Neutrophil (primary cell): ENCODE results near the gene COX6A2.

Experiments
- H3K27ac ChIP-seq: fragments of 200-600 bp; sonication (generic); 2 replicates; pipeline ENCODE4 v1.5.1; 2016; ENCODE audit warnings: mild to moderate bottlenecking, moderate library complexity
- H3K27me3 ChIP-seq: fragments of 200-600 bp; sonication (generic); 2 replicates; pipeline ENCODE4 v1.6.0; 2016; ENCODE audit warnings: mild to moderate bottlenecking
- H3K36me3 ChIP-seq: fragments of 200-600 bp; sonication (generic); 2 replicates; pipeline ENCODE4 v1.5.1; 2017
- H3K4me1 ChIP-seq, 2 experiments: fragments of 200-600 bp in 1 of 2; sonication (generic) in 1 of 2; 1 replicate in 1 of 2; 2 replicates in 1 of 2; pipeline versions ENCODE4 v1.5.1 to v1.6.1; 2013 to 2016; ENCODE audit warnings: low read depth in 1 of 2, low read length in 1 of 2, mild to moderate bottlenecking in 1 of 2, moderate library complexity in 1 of 2; ENCODE audit not compliant: control insufficient read depth in 1 of 2, insufficient read depth in 1 of 2
- H3K4me3 ChIP-seq, 2 experiments: fragments of 200-600 bp in 1 of 2; sonication (generic) in 1 of 2; 1 replicate in 1 of 2; 2 replicates in 1 of 2; pipeline ENCODE4 v1.5.1; 2013 to 2016; ENCODE audit warnings: low read depth in 1 of 2, low read length in 1 of 2, mild to moderate bottlenecking in 1 of 2, moderate library complexity in 1 of 2
- H3K9me3 ChIP-seq: fragments of 200-600 bp; sonication (generic); 2 replicates; pipeline ENCODE4 v1.5.1; 2016
- CTCF ChIP-seq: fragments of 200-600 bp; sonication (generic); IDR thresholded peaks from 2 replicates; pipeline ENCODE4 v1.5.1; 2016; ENCODE audit warnings: antibody characterized with exemption

Gene COX6A2

GRCh38 chr16:31390504-31391041 lies 37.6 kb downstream of the COX6A2 start:
- peaks cover 0 to 4% of the 10 kb centered on the region in 2 experiments for H3K4me1 ChIP-seq
- H3K4me3 ChIP-seq = no peak overlapping the region
- H3K27me3 ChIP-seq = no peaks in the 10 kb centered on the region
- H3K9me3 ChIP-seq = no peaks in the 10 kb centered on the region
- no peaks in the 10 kb centered on the region for H3K36me3 ChIP-seq
- no peak for TF ChIP-seq CTCF
- no peak overlapping the region for H3K27ac ChIP-seq

GRCh38 chr16:31388535-31388934 lies 39.6 kb downstream of the COX6A2 start:
- no peak overlapping the region for H3K4me3 ChIP-seq
- no peak for TF ChIP-seq CTCF
- peaks cover 7% of the 10 kb centered on the region for H3K36me3 ChIP-seq
- H3K4me1 ChIP-seq = peaks cover 0 to 4% of the 10 kb centered on the region in 2 experiments
- peaks cover 5% of the 10 kb centered on the region for H3K27me3 ChIP-seq
- no peak overlapping the region for H3K27ac ChIP-seq
- no peaks in the 10 kb centered on the region for H3K9me3 ChIP-seq

- Histone ChIP-seq H3K9me3 (no peaks in the 10 kb centered on the region), H3K4me3 (no peak overlapping the region), H3K36me3 (peaks cover 28% of the 10 kb centered on the region), H3K27me3 (peaks cover 5% of the 10 kb centered on the region), H3K4me1 (peaks cover 4 to 7% of the 10 kb centered on the region in 2 experiments), H3K27ac (no peak overlapping the region)
- no peak for TF ChIP-seq CTCF
These were observed 41.8 kb downstream of the COX6A2 start for GRCh38 chr16:31386157-31386984.

GRCh38 chr16:31385680-31386079 lies 42.5 kb downstream of the COX6A2 start:
- peaks cover 35% of the 10 kb centered on the region for H3K36me3 ChIP-seq
- H3K4me1 ChIP-seq = peaks cover 4 to 7% of the 10 kb centered on the region in 2 experiments
- no peak overlapping the region for H3K27ac ChIP-seq
- no peak overlapping the region for H3K4me3 ChIP-seq
- H3K9me3 ChIP-seq = no peaks in the 10 kb centered on the region
- no peak for TF ChIP-seq CTCF
- peaks cover 5% of the 10 kb centered on the region for H3K27me3 ChIP-seq

- H3K9me3 ChIP-seq = no peaks in the 10 kb centered on the region
- H3K4me3 ChIP-seq = no peak overlapping the region
- H3K27me3 ChIP-seq = peaks cover 5% of the 10 kb centered on the region
- peak; percentile 71 for TF ChIP-seq CTCF
- H3K4me1 ChIP-seq = peaks cover 4 to 7% of the 10 kb centered on the region in 2 experiments
- H3K27ac ChIP-seq = no peak overlapping the region
- peaks cover 66% of the 10 kb centered on the region for H3K36me3 ChIP-seq
These were observed 45.5 kb downstream of the COX6A2 start for GRCh38 chr16:31382485-31383161.
